Activated CD8-positive, alpha-beta T cell treated with anti-CD3 and anti-CD28 coated beads for 36 hours (primary cell): Measurements from ENCODE around the gene SCAF4. TPM values are rescaled to one million over a fixed set of nuclear protein-coding genes. Genes with fewer than 3 reads are reported as not detected.

Experiments
- ATAC-seq: fragments of 200-7000 bp; cut with Tn5 transposase; one replicate; pipeline ENCODE4 v1.10.0; 2021; ENCODE audit warnings: mild to moderate bottlenecking, moderate library complexity
- CTCF ChIA-PET: fragments of 350-600 bp; sonication (Branson Sonifier 250); formaldehyde crosslinking; loops from one replicate; lab custom pipeline; 2021; ENCODE audit warnings: antibody characterized with exemption; lab: Charles Lee
- POLR2A ChIA-PET: fragments of 350-600 bp; sonication (Branson Sonifier 250); formaldehyde crosslinking; loops from one replicate; lab custom pipeline; 2021; ENCODE audit warnings: antibody characterized with exemption; lab: Charles Lee
- DNase-seq: peaks from one replicate; pipeline ENCODE4 v3.0.0-alpha.2; 2020
- H3K27ac Mint-ChIP-seq: one replicate; pipeline ENCODE4 v1.8.0; 2021; ENCODE audit warnings: mild to moderate bottlenecking, mixed read lengths
- H3K27me3 Mint-ChIP-seq: one replicate; pipeline ENCODE4 v1.8.0; 2021; ENCODE audit warnings: mixed read lengths
- H3K36me3 Mint-ChIP-seq: one replicate; pipeline ENCODE4 v1.8.0; 2021; ENCODE audit warnings: low read depth, mixed read lengths
- H3K4me1 Mint-ChIP-seq: one replicate; pipeline ENCODE4 v1.8.0; 2021; ENCODE audit warnings: low read depth, mixed read lengths
- H3K4me3 Mint-ChIP-seq: one replicate; pipeline ENCODE4 v1.8.0; 2021; ENCODE audit warnings: mild to moderate bottlenecking, moderate library complexity, mixed read lengths
- H3K9me3 Mint-ChIP-seq: one replicate; pipeline ENCODE4 v1.8.0; 2021; ENCODE audit warnings: mixed read lengths
- intact Hi-C: fragments of 100-400 bp; cut with micrococcal nuclease; formaldehyde crosslinking; loops from one replicate; pipeline ENCODE4 v1.10.0; 2022
- total RNA-seq, 2 experiments: library from RNA; stranded (reverse); gene quantifications; one replicate each; pipeline ENCODE4 v1.2.3, GENCODE V29; 2021
- TF ChIP-seq, protein P1 (sequence below): fragments of 200-600 bp; IDR thresholded peaks from one replicate; pipeline ENCODE4 v1.8.0; 2022; ENCODE audit warnings: antibody characterized with exemption, mild to moderate bottlenecking

SCAF4 gene
- total RNA-seq, 2 experiments from 2014 or later = 48.6 to 49.3 TPM

DNA sequence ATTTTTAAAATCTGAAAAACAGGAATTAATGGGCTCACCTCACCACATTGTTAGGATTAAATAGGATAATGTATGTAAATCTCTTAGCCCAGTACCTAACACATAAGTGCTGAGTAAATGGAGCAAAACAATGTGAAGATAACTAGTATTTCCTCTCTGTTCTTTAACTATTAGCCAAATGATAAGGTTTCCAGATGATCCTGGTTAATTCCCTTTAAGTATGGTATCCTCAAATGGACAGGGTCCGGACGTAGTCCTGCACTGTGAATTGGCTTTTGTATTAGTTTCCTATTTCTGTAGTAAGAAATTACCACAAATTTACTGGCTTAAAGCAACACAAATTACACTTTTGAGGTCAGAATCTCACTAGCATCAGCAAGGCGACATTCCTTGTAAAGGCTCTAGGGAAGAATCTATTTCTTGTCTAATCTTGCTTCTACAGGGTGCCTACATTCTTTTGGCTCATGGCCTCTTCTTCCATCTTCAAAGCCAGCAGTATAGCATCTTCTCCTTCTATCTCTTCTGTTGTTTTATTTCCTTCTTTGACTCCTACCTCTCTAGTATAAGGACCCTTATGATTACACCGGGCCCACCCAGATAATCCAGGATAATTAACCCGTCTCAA, 17.1 kb downstream of the SCAF4 start:
- intact Hi-C loops = no loop called here
- POLR2A ChIA-PET = no interaction called here
- Mint-ChIP-seq H3K36me3 (peaks cover 8% of the 10 kb centered on the region), H3K27ac (no peak overlapping the region), H3K27me3 (no peaks in the 10 kb centered on the region), H3K9me3 (no peaks in the 10 kb centered on the region), H3K4me1 (peaks cover 72% of the 10 kb centered on the region), H3K4me3 (no peak overlapping the region)
- TF ChIP-seq, protein P1, sequence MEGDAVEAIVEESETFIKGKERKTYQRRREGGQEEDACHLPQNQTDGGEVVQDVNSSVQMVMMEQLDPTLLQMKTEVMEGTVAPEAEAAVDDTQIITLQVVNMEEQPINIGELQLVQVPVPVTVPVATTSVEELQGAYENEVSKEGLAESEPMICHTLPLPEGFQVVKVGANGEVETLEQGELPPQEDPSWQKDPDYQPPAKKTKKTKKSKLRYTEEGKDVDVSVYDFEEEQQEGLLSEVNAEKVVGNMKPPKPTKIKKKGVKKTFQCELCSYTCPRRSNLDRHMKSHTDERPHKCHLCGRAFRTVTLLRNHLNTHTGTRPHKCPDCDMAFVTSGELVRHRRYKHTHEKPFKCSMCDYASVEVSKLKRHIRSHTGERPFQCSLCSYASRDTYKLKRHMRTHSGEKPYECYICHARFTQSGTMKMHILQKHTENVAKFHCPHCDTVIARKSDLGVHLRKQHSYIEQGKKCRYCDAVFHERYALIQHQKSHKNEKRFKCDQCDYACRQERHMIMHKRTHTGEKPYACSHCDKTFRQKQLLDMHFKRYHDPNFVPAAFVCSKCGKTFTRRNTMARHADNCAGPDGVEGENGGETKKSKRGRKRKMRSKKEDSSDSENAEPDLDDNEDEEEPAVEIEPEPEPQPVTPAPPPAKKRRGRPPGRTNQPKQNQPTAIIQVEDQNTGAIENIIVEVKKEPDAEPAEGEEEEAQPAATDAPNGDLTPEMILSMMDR = no peak
- ATAC-seq (no peak), DNase-seq (no peak)
- CTCF ChIA-PET = no interaction called here

DNA sequence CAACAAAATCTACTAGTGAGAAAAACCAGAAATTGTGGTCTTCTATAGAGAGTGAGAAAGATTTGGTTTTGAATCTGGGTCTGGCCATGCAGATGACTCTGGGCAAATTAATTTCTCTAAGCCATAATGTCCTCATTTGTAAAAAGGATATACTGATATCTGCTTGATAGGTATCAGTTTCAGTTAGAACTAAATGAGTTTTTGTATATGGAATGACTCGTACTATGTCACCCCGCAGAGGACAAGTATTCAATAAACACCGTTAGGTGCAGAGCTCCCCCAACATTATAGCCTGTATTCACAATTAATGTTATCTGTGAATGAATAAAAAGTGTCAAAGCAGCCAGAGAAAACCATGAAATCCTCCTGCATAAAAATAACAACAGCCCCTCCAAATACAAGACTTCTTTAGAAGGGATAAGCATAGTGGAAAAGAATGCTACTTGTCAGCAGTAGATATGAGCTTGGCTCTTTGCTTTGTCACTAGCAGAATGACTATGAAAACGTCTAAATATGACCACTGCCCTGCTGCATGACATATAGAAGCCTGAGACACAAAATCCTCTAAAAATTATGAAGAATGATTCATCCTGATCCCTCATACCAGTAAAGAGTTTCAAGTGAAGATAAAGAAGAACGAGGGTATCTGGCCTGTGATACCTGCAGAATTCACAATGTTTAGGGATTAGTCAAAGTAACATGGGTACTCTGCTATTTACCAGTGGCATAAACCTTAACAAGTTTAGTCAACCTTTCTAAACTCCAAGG, 17.8 kb downstream of the SCAF4 start:
- intact Hi-C loops = no loop called here
- no peaks in the 10 kb centered on the region for H3K9me3 Mint-ChIP-seq
- POLR2A ChIA-PET = no interaction called here
- CTCF ChIA-PET = no interaction called here
- TF ChIP-seq, protein P1 = no peak
- DNase-seq (no peak), ATAC-seq (peak; percentile 87)
- H3K4me1 Mint-ChIP-seq = peaks cover 76% of the 10 kb centered on the region
- no peak overlapping the region for H3K4me3 Mint-ChIP-seq
- H3K27me3 Mint-ChIP-seq = no peaks in the 10 kb centered on the region
- peak overlapping the region; percentile 79 for H3K27ac Mint-ChIP-seq
- peaks cover 6% of the 10 kb centered on the region for H3K36me3 Mint-ChIP-seq

DNA sequence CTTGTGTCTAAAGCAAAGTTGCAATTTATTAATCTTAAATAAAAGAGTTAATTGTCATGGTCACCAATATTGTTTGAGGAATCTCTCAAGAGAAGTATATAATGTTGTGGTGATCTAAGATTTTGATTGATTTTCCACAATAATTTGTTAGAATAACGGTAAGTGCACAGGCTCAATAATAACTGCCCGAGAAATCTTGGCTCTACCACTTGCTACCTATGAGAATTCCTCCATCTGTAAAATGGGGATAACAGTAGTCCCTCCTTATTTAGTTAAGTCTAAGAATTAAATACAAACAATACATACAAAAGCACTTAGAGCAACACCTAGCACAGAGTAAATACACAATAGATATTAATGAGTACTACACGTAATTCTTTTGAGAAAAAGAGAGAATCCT, 18.8 kb downstream of the SCAF4 start:
- ChIA-PET CTCF (no interaction called here), POLR2A (no interaction called here)
- no peak overlapping the region for H3K4me3 Mint-ChIP-seq
- intact Hi-C loops = no loop called here
- no peak overlapping the region for H3K27ac Mint-ChIP-seq
- no peaks in the 10 kb centered on the region for H3K9me3 Mint-ChIP-seq
- TF ChIP-seq, protein P1 = no peak
- no peaks in the 10 kb centered on the region for H3K27me3 Mint-ChIP-seq
- no peak for ATAC-seq
- peaks cover 2% of the 10 kb centered on the region for H3K36me3 Mint-ChIP-seq
- DNase-seq = no peak
- H3K4me1 Mint-ChIP-seq = peaks cover 78% of the 10 kb centered on the region

DNA sequence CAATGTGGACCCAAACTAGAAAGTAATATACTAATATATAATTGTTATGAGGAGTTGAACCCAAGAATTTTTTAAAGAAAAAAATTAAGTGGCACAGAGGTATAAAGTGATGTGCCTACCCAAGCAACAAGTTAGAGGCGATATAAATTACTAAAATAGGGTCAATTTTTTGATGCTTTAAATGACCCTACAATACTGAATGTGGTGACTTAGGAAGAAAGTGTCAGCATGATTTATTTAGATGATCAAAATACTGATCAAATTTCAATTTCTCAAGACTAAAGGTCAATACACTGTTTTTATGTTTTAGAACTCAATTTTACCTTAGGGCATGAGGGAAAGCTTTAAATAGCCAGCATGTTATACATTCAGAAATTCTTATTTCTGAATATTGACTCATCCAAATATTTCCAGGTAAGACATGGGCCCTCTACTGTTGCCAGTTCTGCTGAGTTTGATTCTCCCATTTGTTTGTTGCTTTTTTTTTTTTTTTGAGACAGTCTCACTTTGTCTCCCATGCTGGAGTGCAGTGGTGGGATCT, 20.1 kb downstream of the SCAF4 start:
- Mint-ChIP-seq H3K27ac (no peak overlapping the region), H3K36me3 (peaks cover 2% of the 10 kb centered on the region), H3K27me3 (no peaks in the 10 kb centered on the region), H3K4me1 (peaks cover 79% of the 10 kb centered on the region), H3K9me3 (no peaks in the 10 kb centered on the region), H3K4me3 (no peak overlapping the region)
- intact Hi-C loops = no loop called here
- DNase-seq = no peak
- POLR2A ChIA-PET = no interaction called here
- CTCF ChIA-PET = no interaction called here
- TF ChIP-seq, protein P1 = no peak
- no peak for ATAC-seq

DNA sequence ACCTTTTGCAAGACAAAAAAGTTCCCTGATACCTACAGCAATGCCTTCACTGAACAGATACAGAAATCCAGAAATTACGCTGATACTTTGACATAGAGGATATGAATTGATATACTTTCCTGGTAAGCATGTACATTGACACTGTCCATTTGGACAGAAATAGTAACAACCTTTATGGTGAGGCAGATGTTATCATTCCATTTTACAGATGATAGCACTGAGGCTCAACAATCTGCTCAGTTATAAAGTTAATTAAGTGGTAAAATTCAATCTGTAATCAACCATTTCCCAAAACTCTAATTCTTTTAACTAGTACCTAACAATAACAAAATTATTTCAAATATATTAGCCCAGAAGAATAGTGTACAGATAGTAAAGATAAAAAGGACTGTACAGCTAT, 20.6 kb downstream of the SCAF4 start:
- H3K36me3 Mint-ChIP-seq = peaks cover 2% of the 10 kb centered on the region
- no peak overlapping the region for H3K27ac Mint-ChIP-seq
- DNase-seq = no peak
- H3K4me3 Mint-ChIP-seq = no peak overlapping the region
- H3K9me3 Mint-ChIP-seq = no peaks in the 10 kb centered on the region
- ChIA-PET CTCF (no interaction called here), POLR2A (no interaction called here)
- no peak for ATAC-seq
- intact Hi-C loops = no loop called here
- peaks cover 79% of the 10 kb centered on the region for H3K4me1 Mint-ChIP-seq
- TF ChIP-seq, protein P1 = no peak
- no peaks in the 10 kb centered on the region for H3K27me3 Mint-ChIP-seq
